ENCODE measurements around the gene ZNF205.

Gene ZNF205

GRCh38 chr16:3071655-3072054, 40.7 kb upstream of the ZNF205 start:
- no peak for TF ChIP-seq CTCF (IDR thresholded peaks at IDR 0.05)

GRCh38 chr16:3073448-3073847, 38.9 kb upstream of the ZNF205 start:
- no peak for TF ChIP-seq CTCF (IDR thresholded peaks at IDR 0.05)

- no peak for TF ChIP-seq CTCF (IDR thresholded peaks at IDR 0.05)
Measured at GRCh38 chr16:3074860-3075522, 37.4 kb upstream of the ZNF205 start.

- no peak for TF ChIP-seq CTCF (IDR thresholded peaks at IDR 0.05)
Measured at GRCh38 chr16:3075523-3075915, 36.9 kb upstream of the ZNF205 start.

- TF ChIP-seq CTCF (IDR thresholded peaks at IDR 0.05): no peak
Measured at GRCh38 chr16:3076577-3076976, 35.8 kb upstream of the ZNF205 start.

GRCh38 chr16:3080024-3080423, 32.4 kb upstream of the ZNF205 start:
- no peak for TF ChIP-seq CTCF (IDR thresholded peaks at IDR 0.05)

- no peak for TF ChIP-seq CTCF (IDR thresholded peaks at IDR 0.05)
Measured at GRCh38 chr16:3084491-3084890, 27.9 kb upstream of the ZNF205 start.

All from LNCAP (cell line).